ENCODE data around the gene CPB2. TPM values are rescaled to one million over a fixed set of nuclear protein-coding genes. Genes with fewer than 3 reads are reported as not detected.
A peak's percentile ranks its signal among the peaks of the same experiment; 100 is the strongest.

The CPB2 gene
- total RNA-seq: not detected in 2 replicates

- peak; percentile 22 for DNase-seq (ENCODE audit: low read depth)
Measured at GRCh38 chr13:46104868-46105267, at the start of gene CPB2. Gene CPB2, minus strand, starts transcription at chr13:46105033. Its CDS starts 24 bp downstream, at chr13:46105009.

GRCh38 chr13:46154136-46154801 lies 49.4 kb upstream of the CPB2 start:
- DNase-seq (ENCODE audit: low read depth): no peak

- DNase-seq (ENCODE audit: low read depth): no peak
Measured at GRCh38 chr13:46152627-46153328, 47.9 kb upstream of the CPB2 start.

GRCh38 chr13:46150134-46150693 lies 45.4 kb upstream of the CPB2 start:
- DNase-seq (ENCODE audit: low read depth): no peak

GRCh38 chr13:46149272-46150133 lies 44.7 kb upstream of the CPB2 start:
- DNase-seq (ENCODE audit: low read depth): peak; percentile 33

GRCh38 chr13:46146898-46147297 lies 42.1 kb upstream of the CPB2 start:
- no peak for DNase-seq (ENCODE audit: low read depth)

GRCh38 chr13:46145950-46146349 lies 41.1 kb upstream of the CPB2 start:
- no peak for DNase-seq (ENCODE audit: low read depth)

- DNase-seq (ENCODE audit: low read depth): no peak
Measured at GRCh38 chr13:46145135-46145534, 40.3 kb upstream of the CPB2 start.

GRCh38 chr13:46143184-46143701 lies 38.4 kb upstream of the CPB2 start:
- no peak for DNase-seq (ENCODE audit: low read depth)

- no peak for DNase-seq (ENCODE audit: low read depth)
Measured at GRCh38 chr13:46142776-46143175, 37.9 kb upstream of the CPB2 start.

- no peak for DNase-seq (ENCODE audit: low read depth)
Measured at GRCh38 chr13:46140044-46140443, 35.2 kb upstream of the CPB2 start.

GRCh38 chr13:46137627-46138317 lies 32.9 kb upstream of the CPB2 start:
- no peak for DNase-seq (ENCODE audit: low read depth)

GRCh38 chr13:46136688-46137087 lies 31.9 kb upstream of the CPB2 start:
- DNase-seq (ENCODE audit: low read depth): no peak

GRCh38 chr13:46134961-46135522 lies 30.2 kb upstream of the CPB2 start:
- peak; percentile 82 for DNase-seq (ENCODE audit: low read depth)

- DNase-seq (ENCODE audit: low read depth): no peak
Measured at GRCh38 chr13:46134494-46134893, 29.7 kb upstream of the CPB2 start.

GRCh38 chr13:46132109-46132508 lies 27.3 kb upstream of the CPB2 start:
- DNase-seq (ENCODE audit: low read depth): no peak

GRCh38 chr13:46131705-46132104 lies 26.9 kb upstream of the CPB2 start:
- no peak for DNase-seq (ENCODE audit: low read depth)

GRCh38 chr13:46129955-46130618 lies 25.3 kb upstream of the CPB2 start:
- no peak for DNase-seq (ENCODE audit: low read depth)

GRCh38 chr13:46129124-46129523 lies 24.3 kb upstream of the CPB2 start:
- DNase-seq (ENCODE audit: low read depth): no peak

- DNase-seq (ENCODE audit: low read depth): no peak
Measured at GRCh38 chr13:46127358-46128023, 22.7 kb upstream of the CPB2 start.
